GM19193 (cell line): Measurements from ENCODE around the gene INTS12.

ENCODE experiments used
- POLR2A ChIP-seq: IDR thresholded peaks from 4 replicates; pipeline ENCODE4 v1.6.1; 2011; ENCODE audit not compliant: insufficient read depth, insufficient read length; ENCODE audit errors: extremely low read depth

INTS12 gene

GRCh38 chr4:105708181-105709080, at the start of gene INTS12, which contains the start of gene GSTCD:
Gene INTS12 (minus strand): TSS chr4:105708689. CDS start chr4:105700005, 8,684 bp downstream.
Gene GSTCD (plus strand): TSS chr4:105708784. CDS start chr4:105717614, 8,830 bp downstream.
- peak; percentile 90 for TF ChIP-seq POLR2A

- TF ChIP-seq POLR2A = no peak
These were observed 46.9 kb upstream of the INTS12 start for GRCh38 chr4:105755375-105755774.

- no peak for TF ChIP-seq POLR2A
These were observed 44.9 kb upstream of the INTS12 start for GRCh38 chr4:105753361-105753760.

- TF ChIP-seq POLR2A = no peak
These were observed 43.3 kb upstream of the INTS12 start for GRCh38 chr4:105751718-105752299.

- TF ChIP-seq POLR2A = no peak
These were observed 39.7 kb upstream of the INTS12 start for GRCh38 chr4:105748222-105748621.

- TF ChIP-seq POLR2A = no peak
These were observed 33.1 kb upstream of the INTS12 start for GRCh38 chr4:105741548-105741947.

GRCh38 chr4:105725623-105726022, 17.1 kb upstream of the INTS12 start:
- TF ChIP-seq POLR2A = no peak

GRCh38 chr4:105719204-105719603, 10.7 kb upstream of the INTS12 start:
- no peak for TF ChIP-seq POLR2A

GRCh38 chr4:105715692-105716278, 7.3 kb upstream of the INTS12 start:
- TF ChIP-seq POLR2A = no peak

GRCh38 chr4:105714932-105715331, 6.4 kb upstream of the INTS12 start:
- no peak for TF ChIP-seq POLR2A

GRCh38 chr4:105714071-105714521, 5.6 kb upstream of the INTS12 start:
- no peak for TF ChIP-seq POLR2A

GRCh38 chr4:105712766-105713165, 4.3 kb upstream of the INTS12 start:
- no peak for TF ChIP-seq POLR2A

GRCh38 chr4:105710678-105711077, 2.2 kb upstream of the INTS12 start:
- TF ChIP-seq POLR2A = no peak

GRCh38 chr4:105710012-105710600, 1.6 kb upstream of the INTS12 start:
- TF ChIP-seq POLR2A = no peak

GRCh38 chr4:105709081-105709450, 577 bp upstream of the INTS12 start:
- TF ChIP-seq POLR2A = no peak
